ENCODE data around the gene C14orf93.

Gene C14orf93

GRCh38 chr14:23044840-23045239 lies 34.9 kb upstream of the C14orf93 start:
- no peaks in the 10 kb centered on the region for H3K9me3 ChIP-seq (ENCODE audit: control insufficient read depth, insufficient read depth, low read length)
- no peaks in the 10 kb centered on the region for H3K4me1 ChIP-seq (ENCODE audit: control insufficient read depth, insufficient read depth, low read length)
- H3K27ac ChIP-seq (ENCODE audit: low read length), result no peak overlapping the region
- no peak overlapping the region for H3K4me3 ChIP-seq (ENCODE audit: low read length)
- H3K36me3 ChIP-seq (ENCODE audit: control insufficient read depth, insufficient read depth, low read length), result no peaks in the 10 kb centered on the region
- H3K27me3 ChIP-seq (ENCODE audit: control insufficient read depth, insufficient read depth, low read length), result no peaks in the 10 kb centered on the region
- no peak for DNase-seq (ENCODE audit: low read depth, low spot score)
- no CpG with 5 or more reads among the region's 8 CpGs for WGBS (ENCODE audit: insufficient coverage, insufficient read length)

DNA sequence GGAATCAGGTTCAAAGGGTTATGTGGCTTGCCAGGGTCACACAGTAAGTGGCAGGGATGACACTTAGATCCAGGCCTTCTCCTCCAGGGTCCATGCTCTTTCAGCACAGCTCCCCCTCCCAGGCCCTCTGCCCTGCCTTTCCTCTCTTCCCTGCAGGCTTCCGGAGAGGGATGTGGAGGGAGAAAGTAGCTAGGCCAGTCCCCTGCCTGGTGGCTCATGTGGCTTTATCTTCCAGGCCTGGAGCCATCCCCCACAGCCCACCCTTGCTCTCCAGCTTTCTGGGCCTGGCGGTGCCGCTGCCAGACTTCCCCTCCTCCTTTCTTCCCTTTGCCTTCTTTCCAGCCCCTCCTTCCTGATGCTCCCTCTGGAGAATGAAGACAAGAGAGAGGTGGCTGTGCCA lies 33.8 kb upstream of the C14orf93 start:
- no peaks in the 10 kb centered on the region for H3K27me3 ChIP-seq (ENCODE audit: control insufficient read depth, insufficient read depth, low read length)
- no CpG with 5 or more reads among the region's 3 CpGs for WGBS (ENCODE audit: insufficient coverage, insufficient read length)
- no peak overlapping the region for H3K27ac ChIP-seq (ENCODE audit: low read length)
- DNase-seq (ENCODE audit: low read depth, low spot score), result no peak
- no peaks in the 10 kb centered on the region for H3K36me3 ChIP-seq (ENCODE audit: control insufficient read depth, insufficient read depth, low read length)
- H3K4me3 ChIP-seq (ENCODE audit: low read length), result no peak overlapping the region
- H3K4me1 ChIP-seq (ENCODE audit: control insufficient read depth, insufficient read depth, low read length), result no peaks in the 10 kb centered on the region
- H3K9me3 ChIP-seq (ENCODE audit: control insufficient read depth, insufficient read depth, low read length), result no peaks in the 10 kb centered on the region

DNA sequence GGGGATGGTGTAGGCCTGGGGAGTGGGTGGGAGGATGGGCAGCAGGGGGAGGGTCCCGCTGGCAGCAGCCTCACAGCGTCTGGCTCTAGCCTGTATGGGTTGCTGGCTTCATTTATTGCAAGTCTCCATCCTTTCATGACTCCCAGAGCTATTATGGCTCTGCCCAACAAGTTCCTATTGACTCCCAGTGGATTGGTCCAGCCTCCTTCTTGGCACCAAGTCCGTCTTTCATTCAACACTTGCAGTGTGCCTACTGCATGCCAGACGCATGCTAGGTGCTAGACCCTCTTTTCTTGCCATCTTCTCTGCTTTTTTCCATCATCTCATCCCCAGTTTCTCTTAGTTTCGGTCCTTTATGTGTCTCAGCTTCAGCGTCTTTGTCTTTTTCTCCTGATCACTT lies 33.2 kb upstream of the C14orf93 start:
- H3K9me3 ChIP-seq (ENCODE audit: control insufficient read depth, insufficient read depth, low read length), result no peaks in the 10 kb centered on the region
- H3K4me1 ChIP-seq (ENCODE audit: control insufficient read depth, insufficient read depth, low read length), result no peaks in the 10 kb centered on the region
- H3K27ac ChIP-seq (ENCODE audit: low read length), result no peak overlapping the region
- DNase-seq (ENCODE audit: low read depth, low spot score), result no peak
- H3K27me3 ChIP-seq (ENCODE audit: control insufficient read depth, insufficient read depth, low read length), result no peaks in the 10 kb centered on the region
- H3K36me3 ChIP-seq (ENCODE audit: control insufficient read depth, insufficient read depth, low read length), result no peaks in the 10 kb centered on the region
- no peak overlapping the region for H3K4me3 ChIP-seq (ENCODE audit: low read length)
- WGBS (ENCODE audit: insufficient coverage, insufficient read length), result no CpG with 5 or more reads among the region's 6 CpGs

DNA sequence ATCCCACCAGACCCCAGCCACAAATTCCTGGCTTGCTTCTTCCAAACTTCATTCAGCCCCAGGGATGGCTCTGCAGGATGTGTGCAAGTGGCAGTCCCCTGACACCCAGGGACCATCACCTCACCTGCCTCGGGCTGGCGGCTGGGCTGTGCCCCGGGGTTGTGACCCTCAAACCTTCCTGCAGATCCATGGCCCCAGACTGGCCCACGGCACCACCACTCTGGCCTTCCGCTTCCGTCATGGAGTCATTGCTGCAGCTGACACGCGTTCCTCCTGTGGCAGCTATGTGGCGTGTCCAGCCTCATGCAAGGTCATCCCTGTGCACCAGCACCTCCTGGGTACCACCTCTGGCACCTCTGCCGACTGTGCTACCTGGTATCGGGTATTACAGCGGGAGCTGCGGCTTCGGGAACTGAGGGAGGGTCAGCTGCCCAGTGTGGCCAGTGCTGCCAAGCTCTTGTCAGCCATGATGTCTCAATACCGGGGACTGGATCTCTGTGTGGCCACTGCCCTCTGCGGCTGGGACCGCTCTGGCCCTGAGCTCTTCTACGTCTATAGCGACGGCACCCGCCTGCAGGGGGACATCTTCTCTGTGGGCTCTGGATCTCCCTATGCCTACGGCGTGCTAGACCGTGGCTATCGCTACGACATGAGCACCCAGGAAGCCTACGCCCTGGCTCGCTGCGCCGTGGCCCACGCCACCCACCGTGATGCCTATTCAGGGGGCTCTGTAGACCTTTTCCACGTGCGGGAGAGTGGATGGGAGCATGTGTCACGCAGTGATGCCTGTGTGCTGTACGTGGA lies 32.4 kb upstream of the C14orf93 start, which contains the start of gene PSMB11:
Gene PSMB11, plus strand, starts transcription at position 51 of the 804 bp plus-strand sequence. Its CDS starts 14 bp downstream, at position 65.
- Histone ChIP-seq H3K27me3 (ENCODE audit: control insufficient read depth, insufficient read depth, low read length) (no peaks in the 10 kb centered on the region), H3K4me1 (ENCODE audit: control insufficient read depth, insufficient read depth, low read length) (no peaks in the 10 kb centered on the region), H3K36me3 (ENCODE audit: control insufficient read depth, insufficient read depth, low read length) (no peaks in the 10 kb centered on the region), H3K27ac (ENCODE audit: low read length) (no peak within 1 kb of the TSS), H3K9me3 (ENCODE audit: control insufficient read depth, insufficient read depth, low read length) (no peaks in the 10 kb centered on the region), H3K4me3 (ENCODE audit: low read length) (no peak within 1 kb of the TSS)
- no CpG with 5 or more reads among the region's 36 CpGs for WGBS (ENCODE audit: insufficient coverage, insufficient read length)
- no peak for DNase-seq (ENCODE audit: low read depth, low spot score)

GRCh38 chr14:23041729-23042128 lies 31.8 kb upstream of the C14orf93 start:
- H3K4me1 ChIP-seq (ENCODE audit: control insufficient read depth, insufficient read depth, low read length), result no peaks in the 10 kb centered on the region
- no peak for DNase-seq (ENCODE audit: low read depth, low spot score)
- no peak overlapping the region for H3K27ac ChIP-seq (ENCODE audit: low read length)
- H3K36me3 ChIP-seq (ENCODE audit: control insufficient read depth, insufficient read depth, low read length), result no peaks in the 10 kb centered on the region
- WGBS (ENCODE audit: insufficient coverage, insufficient read length), result no CpG with 5 or more reads among the region's 8 CpGs
- no peaks in the 10 kb centered on the region for H3K9me3 ChIP-seq (ENCODE audit: control insufficient read depth, insufficient read depth, low read length)
- no peak overlapping the region for H3K4me3 ChIP-seq (ENCODE audit: low read length)
- H3K27me3 ChIP-seq (ENCODE audit: control insufficient read depth, insufficient read depth, low read length), result no peaks in the 10 kb centered on the region

DNA sequence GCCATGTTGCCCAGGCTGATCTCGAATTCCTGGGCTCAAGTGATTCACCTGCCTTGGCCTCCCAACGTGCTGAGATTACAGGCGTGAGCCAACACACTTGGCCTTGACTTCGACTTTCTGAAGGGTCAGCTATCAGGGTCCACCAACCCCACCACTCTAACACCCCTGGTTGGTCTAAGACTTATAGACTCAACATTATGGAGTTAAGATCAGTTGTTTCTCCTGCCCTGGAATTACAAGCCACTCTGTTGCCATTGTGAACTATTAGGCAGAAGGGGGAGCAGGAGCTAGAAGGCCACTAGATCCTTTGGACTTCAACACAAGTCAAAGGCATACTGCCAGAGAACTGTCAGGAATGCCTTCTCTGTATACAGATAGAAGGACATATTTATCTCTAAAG lies 30.2 kb upstream of the C14orf93 start:
- Histone ChIP-seq H3K27me3 (ENCODE audit: control insufficient read depth, insufficient read depth, low read length) (no peaks in the 10 kb centered on the region), H3K27ac (ENCODE audit: low read length) (no peak overlapping the region), H3K4me1 (ENCODE audit: control insufficient read depth, insufficient read depth, low read length) (no peaks in the 10 kb centered on the region; the same call in 1 of the 2 replicates), H3K36me3 (ENCODE audit: control insufficient read depth, insufficient read depth, low read length) (no peaks in the 10 kb centered on the region), H3K9me3 (ENCODE audit: control insufficient read depth, insufficient read depth, low read length) (no peaks in the 10 kb centered on the region), H3K4me3 (ENCODE audit: low read length) (no peak overlapping the region)
- no peak for DNase-seq (ENCODE audit: low read depth, low spot score)
- no CpG with 5 or more reads among the region's 4 CpGs for WGBS (ENCODE audit: insufficient coverage, insufficient read length)

- Histone ChIP-seq H3K4me3 (ENCODE audit: low read length) (peak overlapping the region; percentile 95; the same call in 1 of the 2 replicates), H3K4me1 (ENCODE audit: control insufficient read depth, insufficient read depth, low read length) (no peaks in the 10 kb centered on the region; the same call in 1 of the 2 replicates), H3K9me3 (ENCODE audit: control insufficient read depth, insufficient read depth, low read length) (no peaks in the 10 kb centered on the region)
Measured at GRCh38 chr14:23035303-23036144, 25.6 kb upstream of the C14orf93 start.

GRCh38 chr14:23034498-23035302 lies 24.8 kb upstream of the C14orf93 start, which contains the start of gene PSMB5:
Gene PSMB5, minus strand, starts transcription at chr14:23034900. Its CDS starts 19 bp downstream, at chr14:23034881.
- Histone ChIP-seq H3K36me3 (ENCODE audit: control insufficient read depth, insufficient read depth, low read length) (peaks cover 6% of the 10 kb centered on the region; the same call in 1 of the 2 replicates), H3K4me1 (ENCODE audit: control insufficient read depth, insufficient read depth, low read length) (no peaks in the 10 kb centered on the region; the same call in 1 of the 2 replicates), H3K9me3 (ENCODE audit: control insufficient read depth, insufficient read depth, low read length) (no peaks in the 10 kb centered on the region), H3K27me3 (ENCODE audit: control insufficient read depth, insufficient read depth, low read length) (no peaks in the 10 kb centered on the region), H3K27ac (ENCODE audit: low read length) (no peak within 1 kb of the TSS), H3K4me3 (ENCODE audit: low read length) (peak within 1 kb of the TSS; percentile 95)
- peak; percentile 97 for DNase-seq (ENCODE audit: low read depth, low spot score)
- no CpG with 5 or more reads among the region's 36 CpGs for WGBS (ENCODE audit: insufficient coverage, insufficient read length)

More at GRCh38 chr14:23035303-23036144, 25.6 kb upstream of the C14orf93 start:
- Histone ChIP-seq H3K27me3 (ENCODE audit: control insufficient read depth, insufficient read depth, low read length) (no peaks in the 10 kb centered on the region), H3K36me3 (ENCODE audit: control insufficient read depth, insufficient read depth, low read length) (peaks cover 6% of the 10 kb centered on the region; the same call in 1 of the 2 replicates), H3K27ac (ENCODE audit: low read length) (no peak overlapping the region)
- DNase-seq (ENCODE audit: low read depth, low spot score), result no peak
- no CpG with 5 or more reads among the region's 14 CpGs for WGBS (ENCODE audit: insufficient coverage, insufficient read length)

GRCh38 chr14:23033801-23034497 lies 24.0 kb upstream of the C14orf93 start:
- Histone ChIP-seq H3K27me3 (ENCODE audit: control insufficient read depth, insufficient read depth, low read length) (no peaks in the 10 kb centered on the region), H3K4me1 (ENCODE audit: control insufficient read depth, insufficient read depth, low read length) (no peaks in the 10 kb centered on the region; the same call in 1 of the 2 replicates), H3K27ac (ENCODE audit: low read length) (no peak overlapping the region), H3K4me3 (ENCODE audit: low read length) (peak overlapping the region; percentile 95; the same call in 1 of the 2 replicates), H3K9me3 (ENCODE audit: control insufficient read depth, insufficient read depth, low read length) (no peaks in the 10 kb centered on the region), H3K36me3 (ENCODE audit: control insufficient read depth, insufficient read depth, low read length) (peaks cover 9% of the 10 kb centered on the region; the same call in 1 of the 2 replicates)
- 100% methylated on average over 1 of the region's 17 CpGs for WGBS (ENCODE audit: insufficient coverage, insufficient read length)
- no peak for DNase-seq (ENCODE audit: low read depth, low spot score)
